Hematopoietic multipotent progenitor cell treated with erythropoietin and hydrocortisone succinate and interleukin-3 and kit ligand, for 4 days (in vitro differentiated cells): ENCODE results near the gene MID2.
A peak's percentile ranks its signal among the peaks of the same experiment; 100 is the strongest.

Source experiments
- DNase-seq: peaks from one replicate; pipeline ENCODE4 v3.0.0-alpha.2; 2015

Gene MID2

GRCh38 chrX:107968623-107969022 lies 143.0 kb downstream of the MID2 start:
- no peak for DNase-seq

- DNase-seq = no peak
Observed at GRCh38 chrX:107970073-107970472, 144.4 kb downstream of the MID2 start.

- peak; percentile 18 for DNase-seq
Observed at GRCh38 chrX:107971636-107972035, 146.0 kb downstream of the MID2 start.
